Measurements from ENCODE around the gene TNFRSF13B.

Gene TNFRSF13B

DNA sequence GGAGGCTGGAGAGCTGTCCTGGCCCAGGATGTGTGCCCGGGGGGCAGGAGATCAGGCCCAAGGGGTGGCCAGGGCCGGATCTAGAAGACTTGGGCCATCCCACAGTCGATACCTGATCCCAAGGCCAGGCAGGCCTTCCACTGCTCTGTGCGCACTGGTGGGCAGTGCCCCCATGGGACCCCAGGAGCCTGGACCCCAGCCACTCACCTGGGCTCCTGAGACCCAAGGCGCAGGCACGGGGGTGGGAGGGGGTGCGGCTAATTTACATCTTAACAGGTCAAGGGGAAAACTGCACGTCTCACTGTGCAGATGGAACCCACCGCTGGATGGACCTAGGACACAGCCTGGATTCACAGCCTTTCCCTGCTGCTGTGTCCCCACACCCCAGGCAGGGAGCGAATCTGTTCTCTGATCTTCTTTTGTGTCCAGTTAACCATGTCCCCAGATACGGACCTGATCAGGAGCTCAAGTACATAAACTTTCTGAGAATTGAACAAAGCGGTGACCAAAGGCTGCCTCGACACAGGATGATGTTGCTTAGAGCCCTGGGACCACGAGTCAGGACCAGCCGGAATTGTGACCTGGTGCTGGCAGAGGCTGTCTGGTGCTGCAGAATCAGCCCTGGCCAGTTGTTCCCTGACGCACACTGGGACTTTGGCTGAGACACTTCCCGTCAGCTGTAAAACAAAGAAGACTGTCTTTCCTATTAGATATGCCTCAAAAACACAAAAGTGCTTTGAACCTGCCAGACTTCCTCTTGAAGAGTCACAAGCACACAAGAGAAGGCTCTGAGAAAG, 60.6 kb downstream of the TNFRSF13B start:
- Histone ChIP-seq H3K27me3 (ENCODE audit: insufficient read depth, poor library complexity, severe bottlenecking) (no peaks in the 10 kb centered on the region), H3K4me3 (replicated peaks; ENCODE audit: insufficient read depth, low read length) (no peak overlapping the region), H3K27ac (replicated peaks) (no peak overlapping the region)
- no peak for DNase-seq (ENCODE audit: low read depth in 1 of 2, low spot score in 1 of 2)
- TF ChIP-seq, protein P1, sequence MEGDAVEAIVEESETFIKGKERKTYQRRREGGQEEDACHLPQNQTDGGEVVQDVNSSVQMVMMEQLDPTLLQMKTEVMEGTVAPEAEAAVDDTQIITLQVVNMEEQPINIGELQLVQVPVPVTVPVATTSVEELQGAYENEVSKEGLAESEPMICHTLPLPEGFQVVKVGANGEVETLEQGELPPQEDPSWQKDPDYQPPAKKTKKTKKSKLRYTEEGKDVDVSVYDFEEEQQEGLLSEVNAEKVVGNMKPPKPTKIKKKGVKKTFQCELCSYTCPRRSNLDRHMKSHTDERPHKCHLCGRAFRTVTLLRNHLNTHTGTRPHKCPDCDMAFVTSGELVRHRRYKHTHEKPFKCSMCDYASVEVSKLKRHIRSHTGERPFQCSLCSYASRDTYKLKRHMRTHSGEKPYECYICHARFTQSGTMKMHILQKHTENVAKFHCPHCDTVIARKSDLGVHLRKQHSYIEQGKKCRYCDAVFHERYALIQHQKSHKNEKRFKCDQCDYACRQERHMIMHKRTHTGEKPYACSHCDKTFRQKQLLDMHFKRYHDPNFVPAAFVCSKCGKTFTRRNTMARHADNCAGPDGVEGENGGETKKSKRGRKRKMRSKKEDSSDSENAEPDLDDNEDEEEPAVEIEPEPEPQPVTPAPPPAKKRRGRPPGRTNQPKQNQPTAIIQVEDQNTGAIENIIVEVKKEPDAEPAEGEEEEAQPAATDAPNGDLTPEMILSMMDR (IDR thresholded peaks at IDR 0.05; ENCODE audit: insufficient read depth, low read length): no peak
- TF ChIP-seq, protein P2, sequence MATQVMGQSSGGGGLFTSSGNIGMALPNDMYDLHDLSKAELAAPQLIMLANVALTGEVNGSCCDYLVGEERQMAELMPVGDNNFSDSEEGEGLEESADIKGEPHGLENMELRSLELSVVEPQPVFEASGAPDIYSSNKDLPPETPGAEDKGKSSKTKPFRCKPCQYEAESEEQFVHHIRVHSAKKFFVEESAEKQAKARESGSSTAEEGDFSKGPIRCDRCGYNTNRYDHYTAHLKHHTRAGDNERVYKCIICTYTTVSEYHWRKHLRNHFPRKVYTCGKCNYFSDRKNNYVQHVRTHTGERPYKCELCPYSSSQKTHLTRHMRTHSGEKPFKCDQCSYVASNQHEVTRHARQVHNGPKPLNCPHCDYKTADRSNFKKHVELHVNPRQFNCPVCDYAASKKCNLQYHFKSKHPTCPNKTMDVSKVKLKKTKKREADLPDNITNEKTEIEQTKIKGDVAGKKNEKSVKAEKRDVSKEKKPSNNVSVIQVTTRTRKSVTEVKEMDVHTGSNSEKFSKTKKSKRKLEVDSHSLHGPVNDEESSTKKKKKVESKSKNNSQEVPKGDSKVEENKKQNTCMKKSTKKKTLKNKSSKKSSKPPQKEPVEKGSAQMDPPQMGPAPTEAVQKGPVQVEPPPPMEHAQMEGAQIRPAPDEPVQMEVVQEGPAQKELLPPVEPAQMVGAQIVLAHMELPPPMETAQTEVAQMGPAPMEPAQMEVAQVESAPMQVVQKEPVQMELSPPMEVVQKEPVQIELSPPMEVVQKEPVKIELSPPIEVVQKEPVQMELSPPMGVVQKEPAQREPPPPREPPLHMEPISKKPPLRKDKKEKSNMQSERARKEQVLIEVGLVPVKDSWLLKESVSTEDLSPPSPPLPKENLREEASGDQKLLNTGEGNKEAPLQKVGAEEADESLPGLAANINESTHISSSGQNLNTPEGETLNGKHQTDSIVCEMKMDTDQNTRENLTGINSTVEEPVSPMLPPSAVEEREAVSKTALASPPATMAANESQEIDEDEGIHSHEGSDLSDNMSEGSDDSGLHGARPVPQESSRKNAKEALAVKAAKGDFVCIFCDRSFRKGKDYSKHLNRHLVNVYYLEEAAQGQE (IDR thresholded peaks at IDR 0.05; ENCODE audit: insufficient replicate concordance, low read depth): no peak
- TF ChIP-seq SPI1 (IDR thresholded peaks at IDR 0.05; ENCODE audit: borderline replicate concordance, low read depth): no peak
- no peak for TF ChIP-seq POLR2AphosphoS5 (IDR thresholded peaks at IDR 0.05; ENCODE audit: low read depth)
- no peak for TF ChIP-seq GABPA (IDR thresholded peaks at IDR 0.05; ENCODE audit: low read depth)

DNA sequence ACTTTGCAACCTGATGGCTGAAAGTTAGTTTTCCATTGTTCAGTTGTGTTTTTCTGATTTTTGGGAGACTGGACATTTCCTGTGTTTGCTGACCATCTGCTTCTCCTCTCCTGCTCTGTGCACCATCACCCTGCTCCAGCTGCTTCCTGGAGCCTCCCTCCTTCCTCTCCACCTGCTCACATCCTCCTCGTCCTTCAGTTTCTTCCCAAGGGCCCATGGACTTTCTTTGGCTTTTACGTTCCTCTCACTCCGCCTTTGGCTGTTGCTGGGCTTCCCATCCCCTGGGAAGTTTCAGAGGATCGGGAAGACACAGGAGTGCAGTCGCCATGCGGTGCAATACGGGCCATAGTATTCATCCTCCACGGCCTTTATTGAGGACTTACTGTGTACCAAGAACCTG, 61.6 kb downstream of the TNFRSF13B start:
- no peaks in the 10 kb centered on the region for H3K27me3 ChIP-seq (ENCODE audit: insufficient read depth, poor library complexity, severe bottlenecking)
- H3K4me3 ChIP-seq (replicated peaks; ENCODE audit: insufficient read depth, low read length): no peak overlapping the region
- no peak for TF ChIP-seq POLR2AphosphoS5 (IDR thresholded peaks at IDR 0.05; ENCODE audit: low read depth)
- TF ChIP-seq, protein P2 (IDR thresholded peaks at IDR 0.05; ENCODE audit: insufficient replicate concordance, low read depth): no peak
- no peak for TF ChIP-seq SPI1 (IDR thresholded peaks at IDR 0.05; ENCODE audit: borderline replicate concordance, low read depth)
- no peak for TF ChIP-seq GABPA (IDR thresholded peaks at IDR 0.05; ENCODE audit: low read depth)
- TF ChIP-seq, protein P1 (IDR thresholded peaks at IDR 0.05; ENCODE audit: insufficient read depth, low read length): no peak
- DNase-seq (ENCODE audit: low read depth in 1 of 2, low spot score in 1 of 2): no peak
- H3K27ac ChIP-seq (replicated peaks): no peak overlapping the region

DNA sequence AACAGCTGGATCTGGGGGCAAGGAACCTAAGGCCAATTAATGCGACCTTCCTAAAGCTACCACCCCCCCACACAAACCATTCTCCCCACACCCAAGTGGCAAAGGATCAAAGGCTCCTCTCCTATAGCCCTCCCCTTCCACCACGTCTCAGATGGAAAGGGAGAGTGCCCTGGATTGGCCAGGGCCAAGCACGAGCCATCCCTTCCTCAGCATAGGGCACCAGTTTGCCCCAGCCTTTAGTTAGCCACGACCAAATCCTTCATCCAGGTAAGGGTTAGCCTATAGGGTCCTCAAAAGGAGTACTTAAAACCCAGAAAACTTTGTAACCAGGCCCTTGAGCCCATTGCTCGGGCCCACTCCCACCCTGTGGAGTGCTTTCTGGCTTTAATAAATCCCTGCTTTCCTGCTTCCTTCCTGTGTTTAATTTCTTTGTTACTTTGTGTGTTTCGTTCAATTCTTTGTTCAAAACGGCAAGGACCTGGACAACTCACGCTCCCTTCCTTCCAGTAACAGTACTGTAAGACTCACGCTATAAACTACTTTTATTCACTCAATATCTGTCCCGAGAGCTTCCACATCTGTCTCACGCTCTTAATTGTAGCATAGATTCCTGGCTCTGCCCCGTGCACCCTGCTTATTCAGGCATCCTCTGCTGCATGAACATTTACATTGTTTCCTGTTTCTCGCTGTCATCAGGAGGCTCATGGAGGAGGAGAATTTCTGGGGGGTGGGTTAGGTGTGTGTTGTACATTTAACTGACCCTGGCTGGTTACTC, 62.3 kb downstream of the TNFRSF13B start:
- TF ChIP-seq, protein P2 (IDR thresholded peaks at IDR 0.05; ENCODE audit: insufficient replicate concordance, low read depth): no peak
- TF ChIP-seq SPI1 (IDR thresholded peaks at IDR 0.05; ENCODE audit: borderline replicate concordance, low read depth): no peak
- TF ChIP-seq, protein P1 (IDR thresholded peaks at IDR 0.05; ENCODE audit: insufficient read depth, low read length): no peak
- TF ChIP-seq GABPA (IDR thresholded peaks at IDR 0.05; ENCODE audit: low read depth): no peak
- no peak for TF ChIP-seq POLR2AphosphoS5 (IDR thresholded peaks at IDR 0.05; ENCODE audit: low read depth)
- Histone ChIP-seq H3K4me3 (replicated peaks; ENCODE audit: insufficient read depth, low read length) (no peak overlapping the region), H3K27me3 (ENCODE audit: insufficient read depth, poor library complexity, severe bottlenecking) (no peaks in the 10 kb centered on the region), H3K27ac (replicated peaks) (no peak overlapping the region)
- DNase-seq (ENCODE audit: low read depth in 1 of 2, low spot score in 1 of 2): no peak
